ENCODE results near the gene NRG2. TPM values are rescaled to one million over a fixed set of nuclear protein-coding genes. Genes with fewer than 3 reads are reported as not detected.

Gene NRG2
- total RNA-seq, 1 donor from 2014 or later, result 0.81 TPM

GRCh38 chr5:139926797-139927503 is 116.1 kb downstream of the NRG2 start:
- Mint-ChIP-seq H3K4me1 (ENCODE audit: low read depth, unreplicated experiment) (no peaks in the 10 kb centered on the region), H3K4me3 (ENCODE audit: unreplicated experiment) (no peak overlapping the region), H3K9me3 (ENCODE audit: unreplicated experiment) (no peaks in the 10 kb centered on the region), H3K27ac (ENCODE audit: unreplicated experiment) (peak overlapping the region; percentile 36), H3K36me3 (ENCODE audit: unreplicated experiment) (no peaks in the 10 kb centered on the region), H3K27me3 (ENCODE audit: unreplicated experiment) (no peaks in the 10 kb centered on the region)
- no peak for DNase-seq
- TF ChIP-seq, protein P1, sequence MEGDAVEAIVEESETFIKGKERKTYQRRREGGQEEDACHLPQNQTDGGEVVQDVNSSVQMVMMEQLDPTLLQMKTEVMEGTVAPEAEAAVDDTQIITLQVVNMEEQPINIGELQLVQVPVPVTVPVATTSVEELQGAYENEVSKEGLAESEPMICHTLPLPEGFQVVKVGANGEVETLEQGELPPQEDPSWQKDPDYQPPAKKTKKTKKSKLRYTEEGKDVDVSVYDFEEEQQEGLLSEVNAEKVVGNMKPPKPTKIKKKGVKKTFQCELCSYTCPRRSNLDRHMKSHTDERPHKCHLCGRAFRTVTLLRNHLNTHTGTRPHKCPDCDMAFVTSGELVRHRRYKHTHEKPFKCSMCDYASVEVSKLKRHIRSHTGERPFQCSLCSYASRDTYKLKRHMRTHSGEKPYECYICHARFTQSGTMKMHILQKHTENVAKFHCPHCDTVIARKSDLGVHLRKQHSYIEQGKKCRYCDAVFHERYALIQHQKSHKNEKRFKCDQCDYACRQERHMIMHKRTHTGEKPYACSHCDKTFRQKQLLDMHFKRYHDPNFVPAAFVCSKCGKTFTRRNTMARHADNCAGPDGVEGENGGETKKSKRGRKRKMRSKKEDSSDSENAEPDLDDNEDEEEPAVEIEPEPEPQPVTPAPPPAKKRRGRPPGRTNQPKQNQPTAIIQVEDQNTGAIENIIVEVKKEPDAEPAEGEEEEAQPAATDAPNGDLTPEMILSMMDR (IDR thresholded peaks at IDR 0.05; ENCODE audit: partially characterized antibody, unreplicated experiment), result no peak

- Mint-ChIP-seq H3K4me1 (ENCODE audit: low read depth, unreplicated experiment) (no peaks in the 10 kb centered on the region), H3K27me3 (ENCODE audit: unreplicated experiment) (no peaks in the 10 kb centered on the region), H3K4me3 (ENCODE audit: unreplicated experiment) (no peak overlapping the region), H3K27ac (ENCODE audit: unreplicated experiment) (peak overlapping the region; percentile 36), H3K36me3 (ENCODE audit: unreplicated experiment) (no peaks in the 10 kb centered on the region), H3K9me3 (ENCODE audit: unreplicated experiment) (no peaks in the 10 kb centered on the region)
- TF ChIP-seq, protein P1 (IDR thresholded peaks at IDR 0.05; ENCODE audit: partially characterized antibody, unreplicated experiment), result no peak
- DNase-seq, result no peak
Observed at GRCh38 chr5:139925650-139926640, 117.2 kb downstream of the NRG2 start.

GRCh38 chr5:139925216-139925562 is 117.9 kb downstream of the NRG2 start:
- H3K27ac Mint-ChIP-seq (ENCODE audit: unreplicated experiment), result no peak overlapping the region

GRCh38 chr5:139924294-139925215 is 118.5 kb downstream of the NRG2 start:
- Mint-ChIP-seq H3K4me3 (ENCODE audit: unreplicated experiment) (no peak overlapping the region), H3K27ac (ENCODE audit: unreplicated experiment) (no peak overlapping the region), H3K36me3 (ENCODE audit: unreplicated experiment) (no peaks in the 10 kb centered on the region), H3K9me3 (ENCODE audit: unreplicated experiment) (no peaks in the 10 kb centered on the region), H3K4me1 (ENCODE audit: low read depth, unreplicated experiment) (no peaks in the 10 kb centered on the region), H3K27me3 (ENCODE audit: unreplicated experiment) (no peaks in the 10 kb centered on the region)
- TF ChIP-seq, protein P1 (IDR thresholded peaks at IDR 0.05; ENCODE audit: partially characterized antibody, unreplicated experiment), result no peak
- DNase-seq, result no peak

More at GRCh38 chr5:139925216-139925562, 117.9 kb downstream of the NRG2 start:
- TF ChIP-seq, protein P1 (IDR thresholded peaks at IDR 0.05; ENCODE audit: partially characterized antibody, unreplicated experiment), result no peak
- H3K27me3 Mint-ChIP-seq (ENCODE audit: unreplicated experiment), result no peaks in the 10 kb centered on the region
- H3K4me1 Mint-ChIP-seq (ENCODE audit: low read depth, unreplicated experiment), result no peaks in the 10 kb centered on the region
- H3K9me3 Mint-ChIP-seq (ENCODE audit: unreplicated experiment), result no peaks in the 10 kb centered on the region
- DNase-seq, result no peak
- no peak overlapping the region for H3K4me3 Mint-ChIP-seq (ENCODE audit: unreplicated experiment)
- no peaks in the 10 kb centered on the region for H3K36me3 Mint-ChIP-seq (ENCODE audit: unreplicated experiment)
